Airway epithelial cell (primary cell): ENCODE data around the gene PAGE5. TPM values are rescaled to one million over a fixed set of nuclear protein-coding genes. Genes with fewer than 3 reads are reported as not detected.

Experiments used
- total RNA-seq: library from RNA; depleted of rRNA; stranded (reverse); fragments of >200 nt; gene quantifications from 2 replicates; pipeline ENCODE4 v1.2.3, GENCODE V29; 2015

Gene PAGE5
- not detected in 2 replicates for total RNA-seq

GRCh38 chrX:55220119-55220794, at the start of gene PAGE5:
Gene PAGE5, plus strand, starts transcription at chrX:55220346. Its CDS starts 1,037 bp downstream, at chrX:55221383.

GRCh38 chrX:55264816-55265215, 44.7 kb downstream of the PAGE5 start, which contains the start of gene PAGE3:
Gene PAGE3, minus strand, starts transcription at chrX:55264916. Its CDS starts 1,013 bp downstream, at chrX:55263903.

Other genes with a start within 250 kb of the PAGE5 start
- not detected in 2 replicates for gene PFKFB1, start 226.2 kb upstream of the PAGE5 start, total RNA-seq
- gene APEX2, start 220.0 kb upstream of the PAGE5 start, total RNA-seq: 22.8 and 23.6 TPM in 2 replicates
- not detected in 2 replicates for gene ALAS2, start 189.4 kb upstream of the PAGE5 start, total RNA-seq
- gene PAGE2B, start 145.3 kb upstream of the PAGE5 start, total RNA-seq: not detected in 2 replicates
- not detected in 2 replicates for gene PAGE2, start 131.3 kb upstream of the PAGE5 start, total RNA-seq
- not detected in 2 replicates for gene PAGE3, start 44.6 kb downstream of the PAGE5 start, total RNA-seq
- gene MAGEH1, start 231.8 kb downstream of the PAGE5 start, total RNA-seq: 9.2 and 11.5 TPM in 2 replicates